Measurements from ENCODE around the gene PAAF1.

- TF ChIP-seq CTCF (IDR thresholded peaks at IDR 0.05; ENCODE audit: low read depth, low read length) (no peak), EZH2phosphoT487 (IDR thresholded peaks at IDR 0.05; ENCODE audit: low read depth) (no peak)
Observed at GRCh38 chr11:73972187-73972586, 95.4 kb downstream of the PAAF1 start.

Measured in OCI-LY3 (cell line).